ENCODE results near the gene EXOSC7. TPM values are rescaled to one million over a fixed set of nuclear protein-coding genes. Genes with fewer than 3 reads are reported as not detected.

EXOSC7 gene
- total and polyA plus RNA-seq, 9 of the 15 experiments (the other 6 are each of a cell fraction or from before 2014, with no cell fraction given) = 88.5 to 237 (median 112) TPM

DNA sequence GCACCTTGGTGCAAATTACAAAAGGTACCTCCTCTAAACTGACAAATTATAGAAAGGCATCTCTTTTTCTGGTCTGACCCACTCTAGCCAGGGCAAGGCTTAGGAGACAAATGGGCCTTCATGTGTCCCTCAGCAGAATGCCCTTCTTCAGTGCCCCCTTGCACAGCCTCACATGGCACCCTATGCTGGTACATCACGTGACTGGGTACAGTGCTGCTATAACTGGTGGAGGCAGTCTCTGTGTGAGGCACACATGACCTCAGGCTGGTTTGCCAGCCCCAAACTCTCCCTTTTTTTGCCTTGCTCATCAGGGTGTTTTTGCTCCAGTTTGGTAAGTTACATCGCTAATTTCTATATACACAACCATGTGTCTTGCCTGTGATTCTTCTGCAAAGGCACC is 53.2 kb downstream of the EXOSC7 start:
- Histone ChIP-seq H3K4me1 (replicated peaks in 1 of 2; ENCODE audit: control insufficient read depth in 2 of 2, insufficient read depth in 2 of 2, low read length in 2 of 2) (peaks cover 0 to 4% of the 10 kb centered on the region in 2 experiments; a peak in 3 of 5 replicates), H3K4me2 (ENCODE audit: insufficient read depth, low read length) (no peak overlapping the region), H3K27me3 (ENCODE audit: control insufficient read depth in 2 of 2, insufficient read depth in 2 of 2, low read length in 2 of 2) (peaks cover 7 to 45% of the 10 kb centered on the region in 2 experiments; a peak in 4 of 5 replicates), H3K79me2 (ENCODE audit: control insufficient read depth, insufficient read depth, low read length) (no peaks in the 10 kb centered on the region), H3K9ac (ENCODE audit: insufficient read depth in 1 of 2, low read depth in 2 of 2, low read length in 2 of 2) (no peak overlapping the region), H2AFZ (ENCODE audit: low read depth, low read length) (no peak overlapping the region), H3K9me3 (replicated peaks; ENCODE audit: control insufficient read depth, insufficient read depth, low read depth, low read length) (no peaks in the 10 kb centered on the region), H3K36me3 (ENCODE audit: control insufficient read depth, insufficient read depth, low read length) (no peaks in the 10 kb centered on the region), H3K4me3 (no peak overlapping the region), H3K27ac (ENCODE audit: extremely low read depth, low read depth, low read length) (no peak overlapping the region), H4K20me1 (replicated peaks; ENCODE audit: control insufficient read depth, insufficient read depth, low read length) (0 out of 2 replicates have a peak, but pooled peaks cover 5% of the 10 kb centered on the region), H3K9me1 (ENCODE audit: control insufficient read depth, insufficient read depth, low read length) (no peaks in the 10 kb centered on the region)
- ATAC-seq = no peak
- FAIRE-seq = no peak
- intact Hi-C loops (cut with micrococcal nuclease) (no loop called here), in situ Hi-C loops (cut with MboI) (loop anchor here (25.0 kb wide), 1 partner anchor 1383 kb away; the partner anchor contains the start of genes CCR5AS and CCRL2)
- TF ChIP-seq ADNP (tag; IDR thresholded peaks at IDR 0.05) (no peak), BRCA1 (IDR thresholded peaks at IDR 0.05) (no peak), BRCA1 (CRISPR knock-in tag; IDR thresholded peaks at IDR 0.05) (no peak), ZNF75A (CRISPR knock-in tag; IDR thresholded peaks at IDR 0.05) (no peak), NR2C1 (IDR thresholded peaks at IDR 0.05) (no peak), NR2C1 (tag; IDR thresholded peaks at IDR 0.05) (no peak), EWSR1 (IDR thresholded peaks at IDR 0.05; ENCODE audit: borderline replicate concordance, low read depth, partially characterized antibody) (no peak), BRD9 (IDR thresholded peaks at IDR 0.05; ENCODE audit: low read depth, partially characterized antibody) (no peak), RAD51 (IDR thresholded peaks at IDR 0.05; ENCODE audit: borderline replicate concordance, low read depth) (peak; percentile 51; the same call in 1 of the 2 replicates), TOE1 (IDR thresholded peaks at IDR 0.05; ENCODE audit: borderline replicate concordance) (0 out of 2 replicates have a peak, but pooled peaks have one; percentile 23), TOE1 (CRISPR knock-in tag; IDR thresholded peaks at IDR 0.05; ENCODE audit: borderline replicate concordance, low read depth) (no peak), GABPA (tag; conservative IDR thresholded peaks at IDR 0.05; ENCODE audit: low read depth) (no peak), RFX7 (CRISPR knock-in tag; IDR thresholded peaks at IDR 0.05) (no peak)
- TF ChIP-seq, protein P1, sequence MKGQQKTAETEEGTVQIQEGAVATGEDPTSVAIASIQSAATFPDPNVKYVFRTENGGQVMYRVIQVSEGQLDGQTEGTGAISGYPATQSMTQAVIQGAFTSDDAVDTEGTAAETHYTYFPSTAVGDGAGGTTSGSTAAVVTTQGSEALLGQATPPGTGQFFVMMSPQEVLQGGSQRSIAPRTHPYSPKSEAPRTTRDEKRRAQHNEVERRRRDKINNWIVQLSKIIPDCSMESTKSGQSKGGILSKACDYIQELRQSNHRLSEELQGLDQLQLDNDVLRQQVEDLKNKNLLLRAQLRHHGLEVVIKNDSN (CRISPR knock-in tag; IDR thresholded peaks at IDR 0.05) = peak; percentile 55
- TF ChIP-seq, protein P2, sequence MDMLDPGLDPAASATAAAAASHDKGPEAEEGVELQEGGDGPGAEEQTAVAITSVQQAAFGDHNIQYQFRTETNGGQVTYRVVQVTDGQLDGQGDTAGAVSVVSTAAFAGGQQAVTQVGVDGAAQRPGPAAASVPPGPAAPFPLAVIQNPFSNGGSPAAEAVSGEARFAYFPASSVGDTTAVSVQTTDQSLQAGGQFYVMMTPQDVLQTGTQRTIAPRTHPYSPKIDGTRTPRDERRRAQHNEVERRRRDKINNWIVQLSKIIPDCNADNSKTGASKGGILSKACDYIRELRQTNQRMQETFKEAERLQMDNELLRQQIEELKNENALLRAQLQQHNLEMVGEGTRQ (CRISPR knock-in tag; IDR thresholded peaks at IDR 0.05) = peak; percentile 53; the same call in 1 of the 2 replicates
- TF ChIP-seq, protein P3, sequence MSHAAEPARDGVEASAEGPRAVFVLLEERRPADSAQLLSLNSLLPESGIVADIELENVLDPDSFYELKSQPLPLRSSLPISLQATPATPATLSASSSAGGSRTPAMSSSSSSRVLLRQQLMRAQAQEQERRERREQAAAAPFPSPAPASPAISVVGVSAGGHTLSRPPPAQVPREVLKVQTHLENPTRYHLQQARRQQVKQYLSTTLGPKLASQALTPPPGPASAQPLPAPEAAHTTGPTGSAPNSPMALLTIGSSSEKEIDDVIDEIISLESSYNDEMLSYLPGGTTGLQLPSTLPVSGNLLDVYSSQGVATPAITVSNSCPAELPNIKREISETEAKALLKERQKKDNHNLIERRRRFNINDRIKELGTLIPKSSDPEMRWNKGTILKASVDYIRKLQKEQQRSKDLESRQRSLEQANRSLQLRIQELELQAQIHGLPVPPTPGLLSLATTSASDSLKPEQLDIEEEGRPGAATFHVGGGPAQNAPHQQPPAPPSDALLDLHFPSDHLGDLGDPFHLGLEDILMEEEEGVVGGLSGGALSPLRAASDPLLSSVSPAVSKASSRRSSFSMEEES (CRISPR knock-in tag; IDR thresholded peaks at IDR 0.05) = peak; percentile 89
- ChIA-PET CTCF (ENCODE audit: low intra/inter-chr PET ratio) (no interaction called here), POLR2A (interaction anchor here (0.6 to 1.1 kb wide), 4 partner anchors 8 to 582 kb away, joined by 3 to 5 read pairs (median 3); no protein-coding TSS in a partner anchor)
- BruUV-seq (replicated peaks) = no TSS peak
- 11% methylated on average over 2 of the region's 2 CpGs for WGBS (ENCODE audit: insufficient coverage, low coverage, missing lambda C conversion rate)
- DNase-seq (ENCODE audit: extremely low read depth in 1 of 4, low spot score in 3 of 4) = no peak

All from K562 (cell line).